Measurements from ENCODE around the gene MT1H. TPM values are rescaled to one million over a fixed set of nuclear protein-coding genes. Genes with fewer than 3 reads are reported as not detected.
A peak's percentile ranks its signal among the peaks of the same experiment; 100 is the strongest.

Gene MT1H
- total and polyA plus RNA-seq, 2 of the 13 experiments (the other 11 are each of a cell fraction or from before 2014, with no cell fraction given), result 0.60 TPM; not detected in 1

DNA sequence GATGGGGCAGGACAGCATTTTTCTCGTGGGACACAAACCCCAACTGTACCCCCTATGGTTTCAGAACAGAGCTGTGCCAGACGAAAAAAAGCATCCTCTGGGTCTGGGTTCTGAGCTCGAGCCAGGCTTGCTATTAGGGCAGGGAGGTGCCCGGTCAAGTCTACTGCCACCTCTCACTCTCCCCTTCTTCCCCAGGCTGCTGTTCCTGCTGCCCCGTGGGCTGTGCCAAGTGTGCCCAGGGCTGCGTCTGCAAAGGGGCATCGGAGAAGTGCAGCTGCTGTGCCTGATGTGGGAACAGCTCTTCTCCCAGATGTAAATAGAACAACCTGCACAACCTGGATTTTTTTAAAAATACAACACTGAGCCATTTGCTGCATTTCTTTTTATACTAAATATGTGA is 42.9 kb upstream of the MT1H start:
- Histone ChIP-seq H3K9me3 (ENCODE audit: low read length) (no peaks in the 10 kb centered on the region), H3K4me3 (replicated peaks in 1 of 3; ENCODE audit: insufficient read depth in 1 of 3, low read depth in 2 of 3, low read length in 3 of 3) (peak overlapping the region; percentile 19 to 88 (median 72); a peak in 3 of 6 replicates), H3K79me2 (ENCODE audit: insufficient read depth, low read length) (no peaks in the 10 kb centered on the region), H3K4me1 (ENCODE audit: insufficient read depth, low read length) (peaks cover 57% of the 10 kb centered on the region), H3K27ac (ENCODE audit: extremely low read length, insufficient read depth, low read length) (no peak overlapping the region), H3K4me2 (ENCODE audit: low read depth, low read length) (peak overlapping the region; percentile 97; the same call in 1 of the 2 replicates), H4K20me1 (ENCODE audit: insufficient read depth, low read length) (no peaks in the 10 kb centered on the region), H2AFZ (ENCODE audit: low read length) (no peak overlapping the region), H3K36me3 (replicated peaks in 1 of 2; ENCODE audit: control insufficient read depth in 1 of 2, insufficient read depth in 2 of 2, low read length in 2 of 2) (no peaks in the 10 kb centered on the region), H3K9ac (ENCODE audit: insufficient read depth, low read depth, low read length) (no peak overlapping the region), H3K27me3 (ENCODE audit: control insufficient read depth in 1 of 2, insufficient read depth in 2 of 2, low read length in 2 of 2) (peaks cover 0 to 43% of the 10 kb centered on the region in 2 experiments; a peak in 4 of 5 replicates)
- ChIA-PET POLR2A (interaction anchor here (1.6 to 4.8 kb wide), 5 partner anchors 12 to 31 kb away, joined by 4 to 83 read pairs (median 10); partner anchors contain the start of genes MT1F and MT2A), CTCF (ENCODE audit: low intra/inter-chr PET ratio, low total read pairs) (no interaction called here)
- FAIRE-seq, result no peak
- intact Hi-C loops (cut with micrococcal nuclease; ENCODE audit: unreplicated experiment) (loop anchor here (2.0 kb wide), 1 partner anchor 18 kb away; the partner anchor contains the start of gene MT2A), in situ Hi-C loops (cut with HindIII; ENCODE audit: extremely low pct_ligation_motif_present, low pct_unique_long_range_greater_than_20kb) (no loop called here)
- 60% methylated on average over 7 of the region's 7 CpGs for WGBS (ENCODE audit: low lambda C conversion rate)
- no peak for TF ChIP-seq CREB1 (IDR thresholded peaks at IDR 0.05)
- no peak for TF ChIP-seq CREB1 (CRISPR knock-in tag; IDR thresholded peaks at IDR 0.05)
- TF ChIP-seq HNRNPL (IDR thresholded peaks at IDR 0.05; ENCODE audit: low read depth, low read length), result 0 out of 2 replicates have a peak, but pooled peaks have one; percentile 49
- 0 out of 2 replicates have a peak, but pooled peaks have one; percentile 8 for TF ChIP-seq ZBTB4 (CRISPR knock-in tag; IDR thresholded peaks at IDR 0.05; ENCODE audit: borderline replicate concordance)
- 0 out of 2 replicates have a peak, but pooled peaks have one; percentile 33 for TF ChIP-seq CENPT (CRISPR knock-in tag; IDR thresholded peaks at IDR 0.05; ENCODE audit: low read depth)
- no peak for DNase-seq (ENCODE audit: low spot score)
- no TSS peak for BruUV-seq (replicated peaks)
- no peak for ATAC-seq

All from HepG2 (cell line).